Mesenchymal stem cell (in vitro differentiated cells and primary cell): ENCODE results near the gene HMBS.

Experiments used
- DNase-seq: peaks from one replicate; pipeline ENCODE4 v3.0.0-alpha.2; 2013
- H2AFZ ChIP-seq: one replicate; pipeline ENCODE4 v1.6.1; 2013; ENCODE audit warnings: low read depth, mild to moderate bottlenecking, control low read depth, inconsistent platforms, low read length, moderate library complexity
- H2AK5ac ChIP-seq: 2 replicates; pipeline ENCODE4 v1.6.1; 2013; ENCODE audit warnings: low read length, moderate library complexity, mild to moderate bottlenecking, inconsistent platforms; ENCODE audit not compliant: severe bottlenecking
- H2BK120ac ChIP-seq: one replicate; pipeline ENCODE4 v1.6.1; 2013; ENCODE audit warnings: low read depth, mild to moderate bottlenecking, inconsistent platforms, low read length, moderate library complexity
- H2BK12ac ChIP-seq, 2 experiments: one replicate each; pipeline ENCODE4 v1.6.1; 2013; ENCODE audit warnings: inconsistent platforms in 2 of 2, low read length in 2 of 2, mild to moderate bottlenecking in 2 of 2, moderate library complexity in 2 of 2, control low read depth in 1 of 2
- H2BK15ac ChIP-seq: one replicate; pipeline ENCODE4 v1.6.1; 2013; ENCODE audit warnings: mild to moderate bottlenecking, low read depth, inconsistent platforms; ENCODE audit not compliant: poor library complexity, severe bottlenecking
- H2BK5ac ChIP-seq: 2 replicates; pipeline ENCODE4 v1.6.1; 2013; ENCODE audit warnings: low read depth, mild to moderate bottlenecking, low read length, control low read depth, inconsistent platforms; ENCODE audit not compliant: poor library complexity, severe bottlenecking
- H3K14ac ChIP-seq, 2 experiments: one replicate each; pipeline ENCODE4 v1.6.1; 2013; ENCODE audit warnings: inconsistent platforms in 2 of 2, low read length in 2 of 2, control low read depth in 1 of 2, mild to moderate bottlenecking in 1 of 2, moderate library complexity in 1 of 2
- H3K18ac ChIP-seq, 2 experiments: one replicate each; pipeline ENCODE4 v1.6.1; 2013; ENCODE audit warnings: inconsistent platforms in 2 of 2, low read length in 2 of 2, control low read depth in 1 of 2, low read depth in 1 of 2, mild to moderate bottlenecking in 1 of 2
- H3K23ac ChIP-seq, 2 experiments: one replicate each; pipeline ENCODE4 v1.6.1; 2013; ENCODE audit warnings: inconsistent platforms in 2 of 2, low read length in 2 of 2, mild to moderate bottlenecking in 2 of 2, moderate library complexity in 2 of 2, control low read depth in 1 of 2
- H3K27ac ChIP-seq: 2 replicates; pipeline ENCODE4 v1.5.1; 2013; ENCODE audit warnings: mild to moderate bottlenecking, moderate library complexity, low read length, control low read depth, inconsistent platforms; ENCODE audit not compliant: poor library complexity, severe bottlenecking
- H3K27me3 ChIP-seq, 2 experiments: 2 replicates each; pipeline versions ENCODE4 v1.6.1 to v1.7.0; 2013; ENCODE audit warnings: low read length in 2 of 2, mild to moderate bottlenecking in 2 of 2, moderate library complexity in 2 of 2, control low read depth in 1 of 2, inconsistent platforms in 1 of 2; ENCODE audit not compliant: control insufficient read depth in 1 of 2, insufficient read depth in 1 of 2
- H3K36me3 ChIP-seq, 2 experiments: 2 replicates each; pipeline versions ENCODE4 v1.6.1 to v1.7.0; 2013; ENCODE audit warnings: low read length in 2 of 2, control low read depth in 1 of 2, inconsistent platforms in 1 of 2, low read depth in 1 of 2, mild to moderate bottlenecking in 1 of 2; ENCODE audit not compliant: insufficient read depth in 2 of 2, control insufficient read depth in 1 of 2
- H3K4ac ChIP-seq, 2 experiments: one replicate each; pipeline ENCODE4 v1.6.1; 2013; ENCODE audit warnings: inconsistent platforms in 2 of 2, low read length in 2 of 2, mild to moderate bottlenecking in 2 of 2, moderate library complexity in 2 of 2, control low read depth in 1 of 2, low read depth in 1 of 2
- H3K4me1 ChIP-seq: 2 replicates; pipeline ENCODE4 v1.6.1; 2013; ENCODE audit warnings: low read depth, low read length, control low read depth; ENCODE audit not compliant: control insufficient read depth, insufficient read depth
- H3K4me2 ChIP-seq: 2 replicates; pipeline ENCODE4 v1.6.1; 2013; ENCODE audit warnings: low read length, mild to moderate bottlenecking, inconsistent platforms; ENCODE audit not compliant: poor library complexity, severe bottlenecking
- H3K4me3 ChIP-seq, 2 experiments: 2 replicates each; pipeline versions ENCODE4 v1.5.1 to v1.7.0; 2013; ENCODE audit warnings: low read length in 2 of 2, mild to moderate bottlenecking in 2 of 2, control low read depth in 1 of 2, low read depth in 1 of 2; ENCODE audit not compliant: insufficient read depth in 1 of 2
- H3K79me1 ChIP-seq: replicated peaks from 2 replicates; pipeline ENCODE4 v1.6.1; 2013; ENCODE audit warnings: mild to moderate bottlenecking, control low read depth, low read length, inconsistent platforms; ENCODE audit not compliant: poor library complexity, severe bottlenecking
- H3K9ac ChIP-seq: 2 replicates; pipeline ENCODE4 v1.7.0; 2013; ENCODE audit warnings: mild to moderate bottlenecking, low read length, moderate library complexity
- H3K9me3 ChIP-seq: 2 replicates; pipeline ENCODE4 v1.7.0; 2013; ENCODE audit warnings: mild to moderate bottlenecking, low read length; ENCODE audit not compliant: control insufficient read depth
- H4K8ac ChIP-seq: one replicate; pipeline ENCODE4 v1.6.1; 2013; ENCODE audit warnings: inconsistent platforms, mild to moderate bottlenecking, low read length, moderate library complexity
- H4K91ac ChIP-seq: one replicate; pipeline ENCODE4 v1.6.1; 2013; ENCODE audit warnings: mild to moderate bottlenecking, low read length, inconsistent platforms
- WGBS: methylation state at CpG from one replicate; pipeline ENCODE4 v1.1.7; 2013; ENCODE audit warnings: mixed read lengths; 5-methylcytosine and 5-hydroxymethylcytosine counted together

The HMBS gene

DNA sequence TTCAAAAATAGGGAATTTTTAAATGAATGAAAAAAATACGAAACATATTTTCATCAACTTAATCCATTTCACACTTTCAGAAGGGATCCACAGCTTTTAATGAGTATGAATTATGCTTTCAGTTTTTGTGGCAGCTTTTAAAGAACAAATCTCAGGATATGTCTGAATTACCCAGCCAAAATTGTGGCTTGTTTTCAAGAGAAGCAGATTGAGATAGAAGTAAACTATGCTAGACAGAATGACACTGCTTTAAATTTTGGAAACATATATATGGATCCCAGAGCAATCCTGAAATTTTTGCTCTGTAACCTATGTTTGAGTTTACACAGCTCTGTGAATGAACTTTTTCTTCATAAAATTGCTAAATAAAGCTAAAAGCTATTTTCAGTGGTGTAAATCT is 34.3 kb downstream of the HMBS start:
- H2AFZ ChIP-seq = no peak overlapping the region
- H2AK5ac ChIP-seq = no peak overlapping the region
- H3K4me2 ChIP-seq = no peak overlapping the region
- no peak for DNase-seq
- no peak overlapping the region for H3K4me3 ChIP-seq
- no peak overlapping the region for H3K27ac ChIP-seq
- no peak overlapping the region for H4K91ac ChIP-seq
- peaks cover 5% of the 10 kb centered on the region for H3K79me1 ChIP-seq
- no CpG with 5 or more reads among the region's 1 CpG for WGBS
- H2BK15ac ChIP-seq = no peak overlapping the region
- H3K9ac ChIP-seq = no peak overlapping the region
- peaks cover 22 to 34% of the 10 kb centered on the region in 2 experiments for H3K36me3 ChIP-seq
- H3K14ac ChIP-seq = no peak overlapping the region
- no peak overlapping the region for H3K4ac ChIP-seq
- no peak overlapping the region for H3K18ac ChIP-seq
- H4K8ac ChIP-seq = no peak overlapping the region
- H2BK5ac ChIP-seq = no peak overlapping the region
- no peak overlapping the region for H2BK12ac ChIP-seq
- no peaks in the 10 kb centered on the region for H3K27me3 ChIP-seq
- H3K4me1 ChIP-seq = peaks cover 4% of the 10 kb centered on the region
- no peak overlapping the region for H2BK120ac ChIP-seq
- no peak overlapping the region for H3K23ac ChIP-seq
- no peaks in the 10 kb centered on the region for H3K9me3 ChIP-seq

DNA sequence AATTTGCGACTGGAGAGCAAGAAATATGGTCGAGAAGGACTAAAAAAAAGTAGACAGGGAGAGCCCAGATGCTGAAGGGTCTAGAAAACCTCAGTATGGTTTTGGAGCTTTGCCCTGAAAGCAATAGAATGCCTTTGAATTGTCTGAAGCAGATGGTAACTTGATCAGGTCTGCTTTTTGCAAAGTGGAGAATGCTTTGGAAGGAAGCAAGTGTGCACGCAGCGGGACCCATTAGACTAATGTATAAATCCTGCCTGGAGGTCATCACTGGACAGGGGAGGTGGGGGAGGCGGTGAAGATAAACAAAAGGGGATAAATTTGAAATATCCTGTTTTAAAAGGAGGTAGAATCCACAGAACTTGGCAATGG is 35.9 kb downstream of the HMBS start:
- Histone ChIP-seq H2BK15ac (no peak overlapping the region), H2AK5ac (no peak overlapping the region), H3K9me3 (no peaks in the 10 kb centered on the region), H3K36me3 (peaks cover 26 to 38% of the 10 kb centered on the region in 2 experiments), H3K79me1 (peaks cover 13% of the 10 kb centered on the region), H3K14ac (no peak overlapping the region), H3K4ac (no peak overlapping the region), H2BK120ac (no peak overlapping the region), H2AFZ (no peak overlapping the region), H3K18ac (no peak overlapping the region), H3K4me2 (peak overlapping the region; percentile 69), H2BK12ac (no peak overlapping the region), H4K8ac (peak overlapping the region; percentile 92), H4K91ac (no peak overlapping the region), H2BK5ac (no peak overlapping the region), H3K4me3 (peak overlapping the region in 1 of 2 experiments; percentile 96), H3K27ac (peak overlapping the region; percentile 38), H3K4me1 (peaks cover 4% of the 10 kb centered on the region), H3K9ac (peak overlapping the region; percentile 95), H3K23ac (no peak overlapping the region), H3K27me3 (no peaks in the 10 kb centered on the region)
- no peak for DNase-seq
- 56% methylated on average over 5 of the region's 5 CpGs for WGBS

DNA sequence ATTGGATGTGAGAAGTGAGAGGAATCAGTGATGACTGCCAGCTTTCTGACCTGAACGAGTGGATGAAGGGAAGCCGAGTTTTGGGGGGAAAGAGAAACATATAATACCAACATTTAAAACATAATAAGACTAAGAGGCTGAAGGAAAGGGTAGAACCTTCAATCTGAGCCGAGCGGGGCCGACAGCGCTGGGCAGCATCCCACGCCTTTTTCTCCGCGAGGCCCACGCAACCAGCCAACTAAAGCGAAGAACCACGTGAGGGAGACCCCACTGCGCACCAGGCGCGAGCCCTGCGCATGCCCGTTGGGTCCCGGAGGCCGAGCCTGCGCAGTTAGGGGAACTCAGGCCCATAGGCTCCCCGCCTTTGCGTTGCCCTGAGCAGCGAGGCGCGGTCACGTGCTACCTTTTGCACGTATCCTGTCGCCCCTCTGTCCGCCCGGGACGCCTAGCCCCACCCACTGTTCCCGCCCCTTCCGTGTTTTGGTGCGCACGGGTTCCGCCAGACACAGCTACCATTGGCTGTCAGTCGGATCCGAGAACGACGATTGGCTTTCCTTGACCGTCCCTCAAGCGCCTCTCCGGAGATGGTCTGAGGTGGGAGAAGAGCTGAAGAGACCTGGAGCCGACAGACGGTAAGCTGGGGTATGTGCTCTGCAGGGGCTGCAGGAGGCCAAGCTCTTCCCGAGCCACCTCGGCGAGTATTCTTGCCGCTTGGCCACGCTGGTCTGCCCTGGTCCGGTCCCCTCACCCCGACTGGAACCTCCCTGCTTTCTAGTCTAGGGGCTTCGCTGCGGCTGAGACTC is 36.5 kb downstream of the HMBS start, which contains the start of gene HINFP:
HINFP (plus strand) TSS at position 573 of the 803 bp plus-strand sequence. CDS start 5,365 bp downstream, outside the sequence.
- peak; percentile 99 for DNase-seq
- WGBS = under 1% methylated on average over 52 of the region's 54 CpGs
- H2BK15ac ChIP-seq = no peak within 1 kb of the TSS

DNA sequence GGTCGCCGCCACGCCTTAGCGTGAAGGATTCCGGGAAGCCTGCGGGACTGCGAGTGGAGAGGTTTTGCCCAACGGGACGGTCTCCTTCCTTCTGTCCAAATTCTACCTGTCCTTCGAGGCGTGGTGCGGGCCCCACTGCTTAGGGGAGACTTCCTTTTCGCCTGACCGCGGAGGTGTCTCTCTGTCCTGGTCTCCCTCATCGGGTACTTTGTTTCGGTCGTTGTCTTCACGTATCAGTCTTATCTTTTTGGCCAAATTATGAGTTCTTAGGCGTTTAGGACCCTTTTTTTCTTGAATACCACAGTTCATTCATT is 37.1 kb downstream of the HMBS start:
- Histone ChIP-seq H3K27ac (peak overlapping the region; percentile 74), H3K4me1 (peaks cover 4% of the 10 kb centered on the region), H2AFZ (peak overlapping the region; percentile 86), H3K4ac (no peak overlapping the region), H4K8ac (no peak overlapping the region), H3K4me2 (peak overlapping the region; percentile 82), H2BK15ac (no peak overlapping the region), H3K14ac (no peak overlapping the region), H3K79me1 (peaks cover 19% of the 10 kb centered on the region), H2BK5ac (no peak overlapping the region), H3K4me3 (peak overlapping the region; percentile 90 to 96), H3K36me3 (peaks cover 16 to 37% of the 10 kb centered on the region in 2 experiments), H3K9ac (peak overlapping the region; percentile 97), H3K18ac (peak overlapping the region in 1 of 2 experiments; percentile 69), H3K27me3 (no peaks in the 10 kb centered on the region), H4K91ac (no peak overlapping the region), H3K23ac (no peak overlapping the region), H2BK12ac (no peak overlapping the region), H3K9me3 (no peaks in the 10 kb centered on the region), H2BK120ac (no peak overlapping the region), H2AK5ac (no peak overlapping the region)
- under 1% methylated on average over 20 of the region's 20 CpGs for WGBS
- no peak for DNase-seq

More for the DNA sequence above, 36.5 kb downstream of the HMBS start, which contains the start of gene HINFP:
- H2BK5ac ChIP-seq = no peak within 1 kb of the TSS
- H3K9me3 ChIP-seq = no peaks in the 10 kb centered on the region
- H3K79me1 ChIP-seq = peaks cover 16% of the 10 kb centered on the region
- H4K91ac ChIP-seq = no peak within 1 kb of the TSS
- H2BK12ac ChIP-seq = peak within 1 kb of the TSS in 1 of 2 experiments; percentile 16
- H4K8ac ChIP-seq = peak within 1 kb of the TSS; percentile 92
- peak within 1 kb of the TSS; percentile 74 for H3K27ac ChIP-seq
- no peak within 1 kb of the TSS for H3K4ac ChIP-seq
- H3K18ac ChIP-seq = peak within 1 kb of the TSS; percentile 69 to 90
- no peak within 1 kb of the TSS for H3K23ac ChIP-seq
- H3K36me3 ChIP-seq = peaks cover 22 to 37% of the 10 kb centered on the region in 2 experiments
- H3K4me2 ChIP-seq = peak within 1 kb of the TSS; percentile 82
- H3K14ac ChIP-seq = no peak within 1 kb of the TSS
- no peak within 1 kb of the TSS for H2BK120ac ChIP-seq
- peak within 1 kb of the TSS; percentile 90 to 96 for H3K4me3 ChIP-seq
- H2AFZ ChIP-seq = peak within 1 kb of the TSS; percentile 86
- H3K9ac ChIP-seq = peak within 1 kb of the TSS; percentile 97
- H2AK5ac ChIP-seq = no peak within 1 kb of the TSS
- no peaks in the 10 kb centered on the region for H3K27me3 ChIP-seq
- peaks cover 4% of the 10 kb centered on the region for H3K4me1 ChIP-seq
